Measurements from ENCODE around the gene HMBS.

HMBS gene

DNA sequence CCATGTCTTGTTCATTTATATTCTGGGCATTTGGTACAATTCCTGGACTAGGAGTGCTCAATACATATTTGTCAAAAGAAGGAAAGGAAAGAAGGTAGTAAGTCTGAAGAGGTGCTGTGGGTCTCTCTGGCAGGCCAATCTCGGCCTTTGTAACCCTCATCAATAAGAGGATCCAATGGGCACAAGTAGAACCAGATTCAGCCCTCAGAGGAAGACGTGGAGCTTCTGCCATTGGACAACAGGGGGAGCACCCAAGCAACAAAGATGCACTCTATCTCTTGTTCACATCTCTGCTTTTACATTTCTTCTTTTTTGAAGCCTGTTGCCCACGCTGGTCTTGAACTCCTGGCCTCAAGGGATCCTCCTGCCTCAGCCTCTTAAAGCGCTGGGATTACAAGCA lies 19.3 kb upstream of the HMBS start:
- H3K4me2 ChIP-seq (ENCODE audit: low read depth, low read length, poor library complexity, severe bottlenecking), result peak overlapping the region; percentile 29
- H3K79me2 ChIP-seq (ENCODE audit: insufficient read depth, low read length), result peaks cover 22% of the 10 kb centered on the region
- H3K9me2 ChIP-seq (replicated peaks; ENCODE audit: low read depth, low read length), result no peaks in the 10 kb centered on the region
- no peak overlapping the region for H2AFZ ChIP-seq (ENCODE audit: low read length)
- no peaks in the 10 kb centered on the region for H3F3A ChIP-seq (ENCODE audit: low read depth)
- H3K4me3 ChIP-seq (ENCODE audit: low read length, poor library complexity, severe bottlenecking), result no peak overlapping the region
- H4K20me1 ChIP-seq (ENCODE audit: insufficient read depth, low read length, poor library complexity, severe bottlenecking), result no peaks in the 10 kb centered on the region
- H3K27me3 ChIP-seq (ENCODE audit: insufficient read depth, low read length, poor library complexity, severe bottlenecking), result no peaks in the 10 kb centered on the region
- TF ChIP-seq EZH2phosphoT487 (IDR thresholded peaks at IDR 0.05; ENCODE audit: borderline replicate concordance), result no peak
- TF ChIP-seq, protein P1, sequence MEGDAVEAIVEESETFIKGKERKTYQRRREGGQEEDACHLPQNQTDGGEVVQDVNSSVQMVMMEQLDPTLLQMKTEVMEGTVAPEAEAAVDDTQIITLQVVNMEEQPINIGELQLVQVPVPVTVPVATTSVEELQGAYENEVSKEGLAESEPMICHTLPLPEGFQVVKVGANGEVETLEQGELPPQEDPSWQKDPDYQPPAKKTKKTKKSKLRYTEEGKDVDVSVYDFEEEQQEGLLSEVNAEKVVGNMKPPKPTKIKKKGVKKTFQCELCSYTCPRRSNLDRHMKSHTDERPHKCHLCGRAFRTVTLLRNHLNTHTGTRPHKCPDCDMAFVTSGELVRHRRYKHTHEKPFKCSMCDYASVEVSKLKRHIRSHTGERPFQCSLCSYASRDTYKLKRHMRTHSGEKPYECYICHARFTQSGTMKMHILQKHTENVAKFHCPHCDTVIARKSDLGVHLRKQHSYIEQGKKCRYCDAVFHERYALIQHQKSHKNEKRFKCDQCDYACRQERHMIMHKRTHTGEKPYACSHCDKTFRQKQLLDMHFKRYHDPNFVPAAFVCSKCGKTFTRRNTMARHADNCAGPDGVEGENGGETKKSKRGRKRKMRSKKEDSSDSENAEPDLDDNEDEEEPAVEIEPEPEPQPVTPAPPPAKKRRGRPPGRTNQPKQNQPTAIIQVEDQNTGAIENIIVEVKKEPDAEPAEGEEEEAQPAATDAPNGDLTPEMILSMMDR (conservative IDR thresholded peaks at IDR 0.05; ENCODE audit: low read length), result peak; percentile 72
- H3K36me3 ChIP-seq (ENCODE audit: insufficient read depth, low read length), result no peaks in the 10 kb centered on the region
- H3K9me3 ChIP-seq (ENCODE audit: insufficient read depth, low read depth, low read length), result no peaks in the 10 kb centered on the region
- no peak overlapping the region for H3K9ac ChIP-seq (ENCODE audit: low read depth, low read length, poor library complexity, severe bottlenecking)
- peaks cover 20% of the 10 kb centered on the region for H3K4me1 ChIP-seq (ENCODE audit: insufficient read depth, low read length, poor library complexity, severe bottlenecking)

DNA sequence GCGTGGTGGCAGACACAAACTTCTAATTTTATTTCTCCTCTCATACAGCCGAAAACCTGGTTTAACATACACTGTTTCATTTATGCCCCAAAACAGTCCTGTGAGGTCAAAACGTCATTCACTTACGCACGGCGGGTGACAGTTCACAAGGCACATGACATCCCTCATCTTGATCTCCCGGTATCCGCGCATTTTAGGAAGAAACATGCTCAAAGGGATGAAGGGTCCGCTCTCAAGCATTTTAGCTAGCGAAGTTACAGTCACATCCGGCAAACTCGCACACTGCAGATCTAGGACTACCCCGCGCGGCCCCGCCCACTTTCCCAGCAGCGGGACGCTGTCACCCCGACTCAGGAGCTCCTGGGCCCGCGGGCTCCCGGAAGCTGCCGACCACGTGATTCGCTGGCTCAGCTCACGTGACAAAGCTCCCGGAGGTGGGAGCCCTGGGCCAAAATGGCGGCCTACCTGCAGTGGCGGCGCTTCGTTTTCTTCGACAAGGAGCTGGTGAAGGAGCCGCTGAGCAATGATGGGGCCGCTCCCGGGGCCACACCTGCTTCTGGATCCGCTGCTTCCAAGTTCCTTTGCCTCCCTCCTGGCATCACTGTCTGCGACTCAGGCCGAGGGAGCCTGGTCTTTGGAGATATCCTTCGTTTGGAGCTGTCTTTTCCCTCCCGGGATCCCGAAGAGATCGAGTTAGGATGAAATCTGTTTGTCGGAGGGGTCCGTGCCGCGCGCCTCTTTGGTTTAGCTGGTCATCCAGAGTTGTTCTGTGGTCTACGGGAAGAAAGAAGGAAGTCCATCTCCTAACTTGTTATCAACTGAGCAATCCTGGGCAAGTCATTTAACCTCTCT lies 17.1 kb upstream of the HMBS start, which contains the start of gene VPS11:
VPS11 (plus strand) TSS at position 448 of the 852 bp plus-strand sequence; CDS start at position 454, 6 bp downstream.
- no peaks in the 10 kb centered on the region for H3F3A ChIP-seq (ENCODE audit: low read depth)
- TF ChIP-seq EZH2phosphoT487 (IDR thresholded peaks at IDR 0.05; ENCODE audit: borderline replicate concordance), result no peak
- TF ChIP-seq, protein P1 (conservative IDR thresholded peaks at IDR 0.05; ENCODE audit: low read length), result no peak

DNA sequence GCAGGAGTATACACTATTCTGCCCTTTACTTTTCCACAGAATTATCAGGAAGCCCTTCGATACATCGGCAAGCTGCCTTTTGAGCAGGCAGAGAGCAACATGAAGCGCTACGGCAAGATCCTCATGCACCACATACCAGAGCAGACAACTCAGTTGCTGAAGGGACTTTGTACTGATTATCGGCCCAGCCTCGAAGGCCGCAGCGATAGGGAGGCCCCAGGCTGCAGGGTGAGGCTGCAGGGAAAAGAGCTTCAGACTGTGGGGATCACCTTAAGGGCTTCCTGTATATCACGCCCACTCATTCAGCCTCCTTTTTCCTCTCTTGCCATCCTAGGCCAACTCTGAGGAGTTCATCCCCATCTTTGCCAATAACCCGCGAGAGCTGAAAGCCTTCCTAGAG lies 6.8 kb upstream of the HMBS start:
- Histone ChIP-seq H3K4me1 (ENCODE audit: insufficient read depth, low read length, poor library complexity, severe bottlenecking) (no peaks in the 10 kb centered on the region), H3K36me3 (ENCODE audit: insufficient read depth, low read length) (peaks cover 55% of the 10 kb centered on the region; the same call in 1 of the 2 replicates), H2AFZ (ENCODE audit: low read length) (no peak overlapping the region), H3K9me2 (replicated peaks; ENCODE audit: low read depth, low read length) (no peaks in the 10 kb centered on the region), H3K4me3 (ENCODE audit: low read length, poor library complexity, severe bottlenecking) (no peak overlapping the region), H3K27me3 (ENCODE audit: insufficient read depth, low read length, poor library complexity, severe bottlenecking) (no peaks in the 10 kb centered on the region), H3F3A (ENCODE audit: low read depth) (no peaks in the 10 kb centered on the region), H3K79me2 (ENCODE audit: insufficient read depth, low read length) (no peaks in the 10 kb centered on the region), H3K4me2 (ENCODE audit: low read depth, low read length, poor library complexity, severe bottlenecking) (no peak overlapping the region), H4K20me1 (ENCODE audit: insufficient read depth, low read length, poor library complexity, severe bottlenecking) (no peaks in the 10 kb centered on the region), H3K9me3 (ENCODE audit: insufficient read depth, low read depth, low read length) (no peaks in the 10 kb centered on the region), H3K9ac (ENCODE audit: low read depth, low read length, poor library complexity, severe bottlenecking) (no peak overlapping the region)
- TF ChIP-seq, protein P1 (conservative IDR thresholded peaks at IDR 0.05; ENCODE audit: low read length), result no peak
- no peak for TF ChIP-seq EZH2phosphoT487 (IDR thresholded peaks at IDR 0.05; ENCODE audit: borderline replicate concordance)

More for the DNA sequence above, 17.1 kb upstream of the HMBS start, which contains the start of gene VPS11:
- peak within 1 kb of the TSS; percentile 91 for H2AFZ ChIP-seq (ENCODE audit: low read length)
- H4K20me1 ChIP-seq (ENCODE audit: insufficient read depth, low read length, poor library complexity, severe bottlenecking), result no peaks in the 10 kb centered on the region
- peak within 1 kb of the TSS; percentile 85 for H3K4me2 ChIP-seq (ENCODE audit: low read depth, low read length, poor library complexity, severe bottlenecking)
- no peaks in the 10 kb centered on the region for H3K9me3 ChIP-seq (ENCODE audit: insufficient read depth, low read depth, low read length)
- peaks cover 10% of the 10 kb centered on the region; the same call in 1 of the 2 replicates for H3K36me3 ChIP-seq (ENCODE audit: insufficient read depth, low read length)
- peak within 1 kb of the TSS; percentile 82 for H3K9ac ChIP-seq (ENCODE audit: low read depth, low read length, poor library complexity, severe bottlenecking)
- peak within 1 kb of the TSS; percentile 85 for H3K4me3 ChIP-seq (ENCODE audit: low read length, poor library complexity, severe bottlenecking)
- peaks cover 20% of the 10 kb centered on the region for H3K4me1 ChIP-seq (ENCODE audit: insufficient read depth, low read length, poor library complexity, severe bottlenecking)
- H3K9me2 ChIP-seq (replicated peaks; ENCODE audit: low read depth, low read length), result no peaks in the 10 kb centered on the region
- peaks cover 22% of the 10 kb centered on the region for H3K79me2 ChIP-seq (ENCODE audit: insufficient read depth, low read length)
- H3K27me3 ChIP-seq (ENCODE audit: insufficient read depth, low read length, poor library complexity, severe bottlenecking), result no peaks in the 10 kb centered on the region

All from Loucy (cell line).